ENCODE results near the gene DEPDC5.

DEPDC5 gene

GRCh38 chr22:31852691-31853421, 99.0 kb downstream of the DEPDC5 start:
- peak; percentile 10 for DNase-seq

GRCh38 chr22:31853736-31854495, 100.1 kb downstream of the DEPDC5 start:
- no peak for DNase-seq

- DNase-seq = no peak
These were observed 103.4 kb downstream of the DEPDC5 start for GRCh38 chr22:31857247-31857646.

DNA sequence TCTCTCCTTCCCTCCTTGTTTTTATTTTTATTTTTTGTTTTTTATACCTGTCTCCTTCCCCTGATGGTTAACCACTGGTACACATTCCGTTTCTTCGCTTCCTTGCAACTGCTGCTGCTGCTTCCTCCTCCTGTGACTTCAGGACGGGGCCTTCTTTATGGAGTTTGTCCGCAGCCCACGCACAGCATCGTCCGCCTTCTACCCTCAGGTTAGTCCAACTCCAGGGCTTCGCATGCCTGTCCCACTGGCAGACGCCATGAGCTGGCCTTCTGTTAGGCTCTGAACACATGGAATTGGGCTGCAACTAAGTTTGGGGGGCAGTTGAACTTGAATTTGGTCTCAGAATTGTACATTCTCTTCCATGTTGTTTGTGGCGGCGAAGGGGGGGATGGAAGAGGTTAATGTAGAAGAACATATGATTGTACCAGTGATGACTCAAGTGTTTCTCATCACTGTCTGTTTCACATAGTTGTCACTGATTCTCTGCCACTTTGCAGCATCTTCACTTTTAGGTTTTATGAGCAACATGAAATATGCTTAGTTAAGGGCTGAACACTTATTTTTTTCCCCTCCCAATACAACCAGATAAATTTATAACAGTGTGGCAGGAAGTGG, 107.5 kb downstream of the DEPDC5 start:
- peak; percentile 8 for DNase-seq

GRCh38 chr22:31866918-31867317, 113.1 kb downstream of the DEPDC5 start:
- DNase-seq = no peak

DNA sequence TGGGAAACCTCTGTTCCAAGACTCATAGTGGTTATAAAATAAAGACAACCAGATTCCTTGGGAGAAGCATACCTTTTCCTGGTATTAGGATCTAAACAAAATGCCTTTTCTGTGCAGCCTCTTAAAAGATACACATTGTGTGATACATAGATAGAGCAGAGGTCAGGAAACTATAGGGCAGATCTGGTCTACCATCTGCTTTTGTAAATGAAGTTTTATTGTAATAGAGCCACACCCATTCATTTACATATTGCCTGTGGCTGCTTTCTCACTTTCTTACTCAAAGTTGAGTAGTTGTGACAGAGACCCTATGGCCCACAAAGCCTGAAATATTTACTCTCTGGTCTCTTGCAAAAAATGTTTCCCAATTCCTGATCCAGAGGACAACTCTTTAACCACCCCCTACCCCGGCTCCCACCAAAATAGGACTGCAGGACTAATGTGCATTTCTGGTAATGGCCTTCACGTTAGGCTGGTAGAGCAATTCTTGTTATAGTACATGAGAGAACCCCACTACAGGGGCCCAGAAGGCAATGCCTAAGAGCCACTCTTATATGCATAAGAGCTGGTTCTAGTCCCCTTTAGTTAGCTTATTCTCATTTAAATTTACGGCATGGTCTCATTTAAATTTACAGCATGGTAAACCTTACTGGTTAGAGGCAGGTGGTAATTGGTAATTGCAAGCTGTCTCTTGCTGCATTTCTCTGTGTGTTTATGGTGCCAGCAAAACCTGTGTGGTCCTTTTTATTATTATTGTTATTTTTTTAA, 113.8 kb downstream of the DEPDC5 start:
- DNase-seq = no peak

GRCh38 chr22:31869739-31870138, 115.9 kb downstream of the DEPDC5 start:
- no peak for DNase-seq

- DNase-seq = peak; percentile 33
These were observed 117.1 kb downstream of the DEPDC5 start for GRCh38 chr22:31870890-31871289.

GRCh38 chr22:31871480-31871879, 117.7 kb downstream of the DEPDC5 start:
- no peak for DNase-seq

GRCh38 chr22:31872209-31872608, 118.4 kb downstream of the DEPDC5 start:
- DNase-seq = no peak

DNA sequence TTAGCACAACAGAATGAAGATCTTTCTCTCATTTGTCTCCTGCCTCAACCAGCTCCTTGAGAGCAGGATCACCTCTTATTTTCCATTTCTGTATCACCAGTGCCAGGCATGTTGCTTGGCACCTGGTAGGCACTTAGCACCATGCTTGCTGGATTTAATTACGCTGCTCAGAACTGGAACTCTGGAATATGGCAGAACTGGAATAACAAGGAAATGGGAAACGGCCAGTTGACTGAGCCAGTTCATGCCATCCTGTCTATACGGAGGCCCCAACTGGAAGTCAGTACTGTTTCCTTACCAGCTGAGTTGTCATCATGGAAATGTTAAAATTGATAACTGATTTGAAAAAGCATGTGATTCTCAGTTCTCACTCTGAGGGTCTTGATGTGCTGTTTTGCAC, 121.0 kb downstream of the DEPDC5 start:
- DNase-seq = no peak

- peak; percentile 80 for DNase-seq
These were observed 122.5 kb downstream of the DEPDC5 start for GRCh38 chr22:31876156-31876920.

GRCh38 chr22:31879585-31879984, 125.8 kb downstream of the DEPDC5 start:
- DNase-seq = no peak

DNA sequence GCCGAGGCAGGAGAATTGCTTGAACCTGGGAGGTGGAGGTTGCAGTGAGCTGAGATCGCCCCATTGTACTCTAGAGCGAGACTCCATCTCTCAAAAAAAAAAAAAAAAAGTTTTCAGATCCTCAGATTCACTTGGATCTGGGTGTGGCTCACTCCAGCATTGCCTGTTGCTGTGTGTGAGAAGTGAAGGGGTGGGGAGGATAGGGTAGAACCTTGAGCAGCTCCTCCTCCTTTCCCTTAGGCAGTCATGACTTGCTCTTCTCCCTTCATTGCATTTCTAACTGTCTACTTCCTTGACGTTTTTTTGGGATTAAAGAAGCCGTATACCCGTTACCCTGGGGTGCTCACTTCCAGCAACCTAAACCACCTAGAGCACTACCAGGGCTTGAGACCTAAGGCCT, 127.4 kb downstream of the DEPDC5 start:
- DNase-seq = no peak

GRCh38 chr22:31881865-31882264, 128.0 kb downstream of the DEPDC5 start:
- DNase-seq = no peak

GRCh38 chr22:31882971-31883370, 129.2 kb downstream of the DEPDC5 start:
- DNase-seq = no peak

DNA sequence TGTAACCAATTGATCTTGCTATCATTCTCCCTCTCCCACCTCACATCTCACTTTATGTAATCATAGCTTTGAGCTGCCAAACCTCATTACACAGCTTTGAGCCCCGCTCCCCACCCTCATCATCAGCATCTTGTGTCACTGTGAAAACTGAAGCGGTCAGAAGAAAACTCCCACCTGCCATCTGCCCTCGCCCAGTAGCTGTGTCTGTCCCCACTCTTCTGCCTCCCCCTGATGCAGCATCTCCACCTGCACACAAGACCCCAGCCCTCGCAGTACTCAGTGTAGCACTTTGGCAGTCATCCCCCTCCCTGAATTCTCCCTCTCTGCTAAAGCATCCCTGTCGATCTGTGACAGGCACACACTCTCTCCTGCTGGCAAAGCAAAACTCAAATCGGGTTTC, 130.2 kb downstream of the DEPDC5 start:
- DNase-seq = no peak

GRCh38 chr22:31891366-31892079, 137.7 kb downstream of the DEPDC5 start:
- DNase-seq = peak; percentile 9

DNA sequence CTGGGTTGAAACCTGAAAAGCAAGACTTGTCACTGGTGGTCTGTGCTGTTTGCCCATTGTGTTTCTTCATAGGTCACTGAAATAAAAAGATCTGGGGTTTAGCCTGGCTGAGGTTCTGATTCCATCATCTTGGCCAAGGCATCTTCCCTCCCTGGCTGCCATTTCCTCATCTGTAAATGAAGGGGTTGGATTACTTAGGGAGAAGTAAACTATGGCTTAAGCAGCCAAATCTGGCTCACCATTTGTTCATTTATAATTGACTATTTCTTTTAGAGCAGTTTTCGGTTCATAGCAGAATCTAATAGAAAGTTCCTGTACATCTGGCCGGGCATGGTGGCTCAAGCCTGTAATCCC, 138.2 kb downstream of the DEPDC5 start:
- DNase-seq = no peak

- DNase-seq = no peak
These were observed 139.6 kb downstream of the DEPDC5 start for GRCh38 chr22:31893460-31893859.

- DNase-seq = no peak
These were observed 141.7 kb downstream of the DEPDC5 start for GRCh38 chr22:31895411-31896123.

Data from fibroblast of skin of abdomen (primary cell).